HCT116 (cell line): ENCODE measurements around the gene SOX6. TPM values are rescaled to one million over a fixed set of nuclear protein-coding genes. Genes with fewer than 3 reads are reported as not detected.

Experiments used
- ATAC-seq: fragments of 200-7000 bp; cut with Tn5 transposase; 2 replicates; pipeline ENCODE4 v1.9.1; 2020; ENCODE audit warnings: mild to moderate bottlenecking, moderate library complexity
- BruUV-seq: library from RNA; stranded (reverse); fragments of 400-500 nt; replicated peaks from 2 replicates; lab custom pipeline; 2021; lab: Mats Ljungman, UMichigan
- CTCF ChIA-PET: fragments of 300-600 bp; sonication (Branson Sonifier 250); formaldehyde crosslinking; loops from one replicate; lab custom pipeline; 2021; ENCODE audit warnings: antibody characterized with exemption; lab: Charles Lee
- POLR2A ChIA-PET: fragments of 300-600, 350-600 bp; sonication (Branson Sonifier 250); formaldehyde crosslinking; loops from one replicate; lab custom pipeline; 2021; ENCODE audit warnings: antibody characterized with exemption; lab: Charles Lee
- RAD21 ChIA-PET, 2 experiments: fragments of 300-600 bp; sonication (Branson Sonifier 250); formaldehyde crosslinking; loops; one replicate each; lab custom pipeline; 2023; ENCODE audit warnings: low total read pairs in 2 of 2; ENCODE audit not compliant: uncharacterized antibody in 2 of 2, unreplicated experiment in 2 of 2, low non-redundant PET in 1 of 2; lab: Charles Lee
- DNase-seq: peaks from one replicate; pipeline ENCODE4 v3.0.0-alpha.2; 2010; ENCODE audit warnings: low read depth, low spot score
- H2AFZ ChIP-seq: fragments of 200-600 bp; shearing (Covaris generic), sonication (generic); 2 replicates; pipeline ENCODE4 v1.6.1; 2017; ENCODE audit warnings: low read depth, mixed run types, mixed read lengths, antibody characterized with exemption, low read length; ENCODE audit not compliant: poor library complexity, severe bottlenecking
- H3K27ac ChIP-seq: 2 replicates; pipeline ENCODE4 v1.5.1; 2012; ENCODE audit warnings: low read depth, low read length
- H3K27me3 ChIP-seq: fragments of 200-600 bp; sonication (generic); 2 replicates; pipeline ENCODE4 v1.6.1; 2016; ENCODE audit warnings: mixed run types, low read length, mixed read lengths; ENCODE audit not compliant: insufficient read depth
- H3K36me3 ChIP-seq, 2 experiments: fragments of 200-500 bp in 1 of 2; fragments of 200-600 bp in 1 of 2; sonication (Bioruptor generic) in 1 of 2; sonication (generic) in 1 of 2; 2 replicates each; pipeline versions ENCODE4 v1.5.1 to v1.6.1; 2014 to 2016; ENCODE audit warnings: low read length in 2 of 2, inconsistent platforms in 1 of 2, mixed read lengths in 1 of 2, mixed run types in 1 of 2; ENCODE audit not compliant: insufficient read depth in 2 of 2, control insufficient read depth in 1 of 2
- H3K4me1 ChIP-seq, 2 experiments: fragments of 200-600 bp in 1 of 2; sonication (generic) in 1 of 2; 2 replicates each; pipeline versions ENCODE4 v1.5.1 to v1.6.1; 2012 to 2017; ENCODE audit warnings: low read length in 2 of 2, inconsistent platforms in 1 of 2, mild to moderate bottlenecking in 1 of 2, mixed read lengths in 1 of 2, mixed run types in 1 of 2, moderate library complexity in 1 of 2; ENCODE audit not compliant: insufficient read depth in 2 of 2, control insufficient read depth in 1 of 2
- H3K4me2 ChIP-seq: fragments of 200-600 bp; sonication (generic); 2 replicates; pipeline ENCODE4 v1.6.1; 2017; ENCODE audit warnings: mixed run types, low read length, mixed read lengths
- H3K4me3 ChIP-seq, 2 experiments: fragments of 200-600 bp in 1 of 2; sonication (generic) in 1 of 2; replicated peaks in 1 of 2; 2 replicates each; pipeline ENCODE4 v1.5.1; 2011 to 2016; ENCODE audit warnings: low read length in 2 of 2, control low read depth in 1 of 2, low read depth in 1 of 2, mild to moderate bottlenecking in 1 of 2, mixed read lengths in 1 of 2, mixed run types in 1 of 2
- H3K79me2 ChIP-seq: fragments of 200-600 bp; sonication (generic); 2 replicates; pipeline ENCODE4 v1.6.1; 2017; ENCODE audit warnings: mild to moderate bottlenecking, mixed run types, low read length, moderate library complexity, mixed read lengths; ENCODE audit not compliant: insufficient read depth
- H3K9ac ChIP-seq: fragments of 200-600 bp; sonication (generic); 2 replicates; pipeline ENCODE4 v1.6.1; 2016; ENCODE audit warnings: low read length, mixed read lengths
- H3K9me2 ChIP-seq: fragments of 200-600 bp; sonication (generic), shearing (Covaris generic); 2 replicates; pipeline ENCODE4 v1.6.1; 2017; ENCODE audit warnings: mixed run types, mild to moderate bottlenecking, moderate library complexity; ENCODE audit not compliant: insufficient read depth
- H3K9me3 ChIP-seq, 2 experiments: fragments of 200-500 bp in 1 of 2; fragments of 200-600 bp in 1 of 2; sonication (Bioruptor generic) in 1 of 2; sonication (generic) in 1 of 2; 2 replicates each; pipeline ENCODE4 v1.6.1; 2014 to 2017; ENCODE audit warnings: low read length in 2 of 2, mixed read lengths in 2 of 2, inconsistent platforms in 1 of 2, low read depth in 1 of 2, mild to moderate bottlenecking in 1 of 2, mixed run types in 1 of 2, moderate library complexity in 1 of 2; ENCODE audit not compliant: control insufficient read depth in 1 of 2, insufficient read depth in 1 of 2
- H4K20me1 ChIP-seq: fragments of 200-600 bp; sonication (generic), shearing (Covaris generic); 2 replicates; pipeline ENCODE4 v1.6.1; 2017; ENCODE audit warnings: mixed run types, mild to moderate bottlenecking, moderate library complexity; ENCODE audit not compliant: insufficient read depth
- CBX3 ChIP-seq: IDR thresholded peaks from 2 replicates; pipeline ENCODE4 v1.6.1; 2012; ENCODE audit warnings: low read depth
- EZH2phosphoT487 ChIP-seq: fragments of 200-600 bp; IDR thresholded peaks from 2 replicates; pipeline ENCODE4 v1.6.1; 2018; ENCODE audit warnings: antibody characterized with exemption, borderline replicate concordance
- FOSL1 ChIP-seq: IDR thresholded peaks from 2 replicates; pipeline ENCODE4 v1.6.1; 2012; ENCODE audit warnings: low read depth
- JUND ChIP-seq: IDR thresholded peaks from 2 replicates; pipeline ENCODE4 v1.6.1; 2012
- POLR2AphosphoS5 ChIP-seq: IDR thresholded peaks from 2 replicates; pipeline ENCODE4 v1.6.1; 2011; ENCODE audit warnings: mild to moderate bottlenecking, low read depth, low read length, moderate library complexity
- SRF ChIP-seq: IDR thresholded peaks from 2 replicates; pipeline ENCODE4 v1.6.1; 2012; ENCODE audit warnings: low read depth
- TCF7L2 ChIP-seq: IDR thresholded peaks from 2 replicates; pipeline ENCODE4 v1.7.0; 2011; ENCODE audit warnings: borderline replicate concordance, inconsistent platforms; ENCODE audit not compliant: insufficient read depth, insufficient read length; ENCODE audit errors: extremely low read depth
- ZNF274 ChIP-seq: fragments of 200-500 bp; sonication (Bioruptor generic); IDR thresholded peaks from 2 replicates; pipeline ENCODE4 v1.6.1; 2014; ENCODE audit warnings: mild to moderate bottlenecking, low read depth, low read length, inconsistent platforms
- intact Hi-C: fragments of 100-400 bp; cut with micrococcal nuclease; formaldehyde crosslinking; loops from 2 replicates; pipeline ENCODE4 v1.10.0; 2022
- total RNA-seq: library from RNA; stranded (reverse); gene quantifications from one replicate; pipeline ENCODE4 v1.2.1, GENCODE V29; 2021; ENCODE audit not compliant: unreplicated experiment
- TF ChIP-seq, protein P1 (sequence below): IDR thresholded peaks from 2 replicates; pipeline ENCODE4 v1.6.1; 2012

SOX6 gene
- total RNA-seq, 1 experiment from 2014 or later, result 0.81 TPM

DNA sequence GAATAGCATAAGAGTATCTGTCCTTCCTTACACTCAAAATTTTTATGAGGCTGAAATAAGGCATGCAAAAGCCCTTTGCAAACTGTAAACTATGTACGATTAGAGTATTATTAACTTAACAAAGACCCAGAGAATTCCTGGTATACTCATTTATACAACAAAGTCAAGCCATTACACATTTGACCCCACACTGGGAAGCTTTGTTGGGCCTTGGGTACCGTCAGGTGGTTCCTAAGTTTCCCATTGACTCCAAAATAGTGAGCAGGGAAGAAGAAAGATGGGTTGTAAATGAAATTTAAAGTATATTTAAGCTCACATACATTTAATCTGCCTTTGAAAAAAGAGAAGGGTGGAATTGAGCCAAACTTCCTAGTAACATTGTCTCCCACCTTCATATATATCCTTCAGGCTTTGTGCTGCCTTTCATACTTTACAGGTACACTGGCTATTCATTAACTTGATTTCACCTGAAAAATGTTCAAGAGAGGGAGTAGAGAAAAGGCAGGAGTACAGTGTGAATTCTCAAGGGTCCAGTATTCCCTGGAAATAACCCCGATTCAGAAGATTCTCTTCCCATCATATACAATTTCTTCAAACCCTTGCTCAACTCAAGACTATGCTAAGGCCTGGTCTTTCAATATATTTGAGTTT is 68.6 kb downstream of the SOX6 start (continued):
- TF ChIP-seq JUND, result no peak

GRCh38 chr11:16286095-16286494 is 70.3 kb downstream of the SOX6 start:
- ChIA-PET POLR2A (no interaction called here), RAD21 (no interaction called here)
- intact Hi-C loops, result no loop called here
- no peak for DNase-seq
- TF ChIP-seq FOSL1, result no peak
- no peak for TF ChIP-seq TCF7L2
- no peak for TF ChIP-seq SRF
- TF ChIP-seq, protein P1, sequence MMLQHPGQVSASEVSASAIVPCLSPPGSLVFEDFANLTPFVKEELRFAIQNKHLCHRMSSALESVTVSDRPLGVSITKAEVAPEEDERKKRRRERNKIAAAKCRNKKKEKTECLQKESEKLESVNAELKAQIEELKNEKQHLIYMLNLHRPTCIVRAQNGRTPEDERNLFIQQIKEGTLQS, result no peak
- TF ChIP-seq JUND, result no peak
- TF ChIP-seq ZNF274, result no peak
- TF ChIP-seq EZH2phosphoT487, result no peak
- no peak for TF ChIP-seq CBX3
- no peak for TF ChIP-seq POLR2AphosphoS5
- TF ChIP-seq, all 23 proteins: peak for 0
- no peak for ATAC-seq
- Histone ChIP-seq H3K79me2 (no peaks in the 10 kb centered on the region), H3K27ac (no peak overlapping the region), H3K27me3 (no peaks in the 10 kb centered on the region; the same call in 1 of the 2 replicates), H3K4me2 (no peak overlapping the region), H3K9me3 (no peaks in the 10 kb centered on the region), H4K20me1 (no peaks in the 10 kb centered on the region; the same call in 1 of the 2 replicates), H3K9ac (no peak overlapping the region), H3K4me1 (no peaks in the 10 kb centered on the region), H2AFZ (no peak overlapping the region), H3K4me3 (no peak overlapping the region), H3K9me2 (no peaks in the 10 kb centered on the region), H3K36me3 (no peaks in the 10 kb centered on the region)
- CTCF ChIA-PET, result no interaction called here
- no TSS peak for BruUV-seq
